HG02759 (cell line): ENCODE data around the gene COX5A.

Source experiments
- ATAC-seq: cut with Tn5 transposase; IDR thresholded peaks from one replicate; pipeline ENCODE4 v1.9.1; 2021; ENCODE audit warnings: mild to moderate bottlenecking, moderate library complexity; ENCODE audit not compliant: unreplicated experiment

Gene COX5A

DNA sequence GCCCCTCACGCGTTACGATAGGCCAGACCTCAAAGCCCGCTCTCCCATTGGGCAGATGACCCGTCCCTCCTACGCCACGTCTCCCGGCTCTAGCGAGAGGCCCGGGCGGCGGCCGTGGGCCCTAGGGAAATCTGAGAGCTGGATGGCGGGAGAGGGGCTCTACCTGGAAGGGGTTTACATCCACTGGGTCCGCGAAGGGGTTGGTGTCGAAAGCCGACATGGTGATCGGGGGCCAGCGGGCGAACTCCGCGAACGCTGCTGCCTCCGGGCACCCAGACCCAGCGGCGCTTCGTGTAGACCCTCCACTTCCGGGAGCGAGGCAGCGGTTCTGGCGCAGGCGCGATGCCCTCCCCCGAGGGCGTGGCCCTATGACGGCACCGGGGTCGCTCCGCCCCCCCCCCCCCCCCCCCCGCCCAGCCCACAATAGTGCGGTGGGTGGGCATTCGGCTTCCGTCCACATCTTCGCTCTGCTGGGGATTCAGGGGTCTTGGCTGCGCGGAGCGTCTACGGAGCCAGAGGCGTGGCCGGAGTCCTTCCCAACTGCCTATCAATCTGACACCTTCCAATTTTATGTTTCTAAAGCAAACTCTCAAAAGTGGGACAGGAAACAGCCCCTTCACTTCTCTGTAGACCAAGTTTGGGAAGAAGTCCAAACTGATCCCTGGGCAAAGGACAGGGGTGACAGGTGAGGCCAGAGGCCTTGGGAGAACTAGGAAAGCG, 64.7 kb downstream of the COX5A start, which contains the start of gene SCAMP2:
Gene SCAMP2, minus strand, starts transcription at position 330 of the 720 bp plus-strand sequence. Its CDS starts 110 bp downstream, at position 220.
- ATAC-seq = peak; percentile 86

DNA sequence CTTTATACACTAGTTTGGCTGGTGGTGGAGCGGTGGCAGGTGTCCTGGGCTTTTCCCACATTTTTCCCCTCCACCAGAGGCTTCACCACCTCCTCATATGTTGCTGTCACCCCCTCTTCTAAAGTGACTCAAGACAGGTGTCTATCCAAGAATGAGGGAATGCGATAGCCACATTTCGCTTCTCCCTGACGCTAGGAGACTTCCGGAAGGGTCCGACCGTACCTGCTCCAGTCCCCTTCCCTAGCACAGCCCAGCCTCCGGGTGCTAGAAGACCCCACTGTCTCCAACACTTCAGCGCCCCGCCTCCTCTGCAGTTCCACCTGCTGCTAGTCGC, 65.2 kb downstream of the COX5A start:
- no peak for ATAC-seq

GRCh38 chr15:74870436-74871215, 67.2 kb downstream of the COX5A start:
- ATAC-seq = no peak
